ENCODE measurements around the gene GTF2E1. TPM values are rescaled to one million over a fixed set of nuclear protein-coding genes. Genes with fewer than 3 reads are reported as not detected.

The GTF2E1 gene
- polyA plus RNA-seq, 3 donors = 6.1 to 7.9 (median 6.9) TPM

DNA sequence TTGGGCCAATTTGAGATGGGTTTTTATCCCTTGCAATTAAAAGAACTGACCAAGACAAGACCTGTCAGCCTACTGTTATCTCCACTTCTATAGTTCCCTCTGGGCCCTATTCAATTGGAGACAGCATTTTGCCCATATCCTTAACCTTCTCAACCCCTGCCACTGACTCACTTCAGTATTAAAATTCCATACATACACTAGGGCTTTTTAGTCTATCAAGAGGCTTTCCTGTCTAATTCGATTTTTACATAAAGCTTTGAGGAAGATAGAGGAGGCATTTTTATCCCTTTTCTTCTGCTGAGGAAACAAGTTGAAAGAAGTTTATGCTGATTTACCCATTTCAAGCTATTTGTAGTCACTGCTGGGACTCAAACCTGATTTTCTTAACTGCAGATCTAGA, 51.1 kb downstream of the GTF2E1 start:
- TF ChIP-seq, protein P1, sequence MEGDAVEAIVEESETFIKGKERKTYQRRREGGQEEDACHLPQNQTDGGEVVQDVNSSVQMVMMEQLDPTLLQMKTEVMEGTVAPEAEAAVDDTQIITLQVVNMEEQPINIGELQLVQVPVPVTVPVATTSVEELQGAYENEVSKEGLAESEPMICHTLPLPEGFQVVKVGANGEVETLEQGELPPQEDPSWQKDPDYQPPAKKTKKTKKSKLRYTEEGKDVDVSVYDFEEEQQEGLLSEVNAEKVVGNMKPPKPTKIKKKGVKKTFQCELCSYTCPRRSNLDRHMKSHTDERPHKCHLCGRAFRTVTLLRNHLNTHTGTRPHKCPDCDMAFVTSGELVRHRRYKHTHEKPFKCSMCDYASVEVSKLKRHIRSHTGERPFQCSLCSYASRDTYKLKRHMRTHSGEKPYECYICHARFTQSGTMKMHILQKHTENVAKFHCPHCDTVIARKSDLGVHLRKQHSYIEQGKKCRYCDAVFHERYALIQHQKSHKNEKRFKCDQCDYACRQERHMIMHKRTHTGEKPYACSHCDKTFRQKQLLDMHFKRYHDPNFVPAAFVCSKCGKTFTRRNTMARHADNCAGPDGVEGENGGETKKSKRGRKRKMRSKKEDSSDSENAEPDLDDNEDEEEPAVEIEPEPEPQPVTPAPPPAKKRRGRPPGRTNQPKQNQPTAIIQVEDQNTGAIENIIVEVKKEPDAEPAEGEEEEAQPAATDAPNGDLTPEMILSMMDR (IDR thresholded peaks at IDR 0.05) = no peak
- H3K4me2 ChIP-seq (replicated peaks; ENCODE audit: extremely low read depth, low read length, poor library complexity, severe bottlenecking) = no peak overlapping the region
- no peaks in the 10 kb centered on the region for H3K4me1 ChIP-seq (ENCODE audit: control insufficient read depth in 1 of 2, insufficient read depth in 2 of 2, low read length in 2 of 2)
- Mint-ChIP-seq H3K9me3 (no peaks in the 10 kb centered on the region), H3K27ac (no peak overlapping the region), H3K36me3 (no peaks in the 10 kb centered on the region), H3K4me3 (no peak overlapping the region), H3K4me1 (no peaks in the 10 kb centered on the region), H3K27me3 (ENCODE audit: low read depth in 3 of 3) (peaks cover 0 to 4% (median 0%) of the 10 kb centered on the region in 3 donors)
- peaks cover 0 to 2% of the 10 kb centered on the region in 2 donors for H3K27me3 ChIP-seq (ENCODE audit: control insufficient read depth in 2 of 2, insufficient read depth in 2 of 2, low read length in 2 of 2)
- intact Hi-C loops (cut with micrococcal nuclease) = loop anchor here in 1 of 2 donors (10.0 kb wide), 1 partner anchor 549 kb away; no protein-coding TSS in a partner anchor
- no peaks in the 10 kb centered on the region for H3K79me2 ChIP-seq (ENCODE audit: insufficient read depth, low read length)
- no CpG with 5 or more reads among the region's 1 CpG for WGBS (ENCODE audit: insufficient coverage)
- H3K9ac ChIP-seq (ENCODE audit: insufficient read depth, low read length, poor library complexity, severe bottlenecking) = no peak overlapping the region
- H3K27ac ChIP-seq (ENCODE audit: low read depth in 1 of 2, low read length in 2 of 2) = no peak overlapping the region
- DNase-seq = no peak
- no peak overlapping the region for H3K4me3 ChIP-seq (replicated peaks in 1 of 3; ENCODE audit: low read depth in 2 of 3, low read length in 3 of 3)
- H3K9me3 ChIP-seq (replicated peaks in 1 of 2; ENCODE audit: control insufficient read depth in 1 of 2, insufficient read depth in 1 of 2, low read length in 2 of 2) = no peaks in the 10 kb centered on the region
- H4K20me1 ChIP-seq (ENCODE audit: insufficient read depth, low read length) = no peaks in the 10 kb centered on the region
- no peaks in the 10 kb centered on the region for H3K36me3 ChIP-seq (replicated peaks in 1 of 2; ENCODE audit: control insufficient read depth in 1 of 2, insufficient read depth in 2 of 2, low read length in 2 of 2)
- H2AFZ ChIP-seq (ENCODE audit: insufficient read depth, low read depth, low read length, poor library complexity, severe bottlenecking) = no peak overlapping the region

DNA sequence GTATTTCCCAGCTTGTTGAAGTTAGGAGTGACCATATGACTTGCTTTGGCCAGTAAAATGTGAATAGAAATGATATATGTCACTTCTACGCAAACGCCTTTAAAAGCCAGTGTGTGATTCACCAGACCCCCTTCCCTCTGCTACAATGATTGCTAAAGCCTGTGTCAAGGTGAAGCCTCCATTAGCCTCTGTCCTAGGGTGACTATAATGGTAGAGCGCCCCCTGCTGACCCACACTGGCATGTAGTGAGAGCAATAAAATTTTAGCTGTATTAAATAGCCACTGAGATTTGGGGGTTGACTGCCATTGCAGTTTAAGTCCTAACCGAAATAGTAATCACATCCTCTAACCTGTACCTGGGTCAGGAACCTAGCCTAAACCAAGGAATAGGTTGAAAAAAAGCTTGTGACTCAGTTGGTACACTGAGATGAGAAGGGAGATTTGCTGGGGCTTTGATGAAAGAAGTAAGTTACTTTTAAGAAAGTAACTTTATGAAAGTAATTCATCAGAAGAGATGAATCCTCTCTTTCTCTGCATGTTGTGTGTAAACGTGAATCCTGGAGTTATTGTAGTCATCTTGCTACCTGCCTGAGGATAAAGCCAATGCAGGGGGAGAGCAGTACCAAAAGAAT, 52.6 kb downstream of the GTF2E1 start:
- Histone ChIP-seq H2AFZ (ENCODE audit: insufficient read depth, low read depth, low read length, poor library complexity, severe bottlenecking) (no peak overlapping the region), H3K4me2 (replicated peaks; ENCODE audit: extremely low read depth, low read length, poor library complexity, severe bottlenecking) (no peak overlapping the region), H4K20me1 (ENCODE audit: insufficient read depth, low read length) (no peaks in the 10 kb centered on the region), H3K9ac (ENCODE audit: insufficient read depth, low read length, poor library complexity, severe bottlenecking) (no peak overlapping the region), H3K4me3 (replicated peaks in 1 of 3; ENCODE audit: low read depth in 2 of 3, low read length in 3 of 3) (no peak overlapping the region), H3K27ac (ENCODE audit: low read depth in 1 of 2, low read length in 2 of 2) (no peak overlapping the region), H3K9me3 (replicated peaks in 1 of 2; ENCODE audit: control insufficient read depth in 1 of 2, insufficient read depth in 1 of 2, low read length in 2 of 2) (no peaks in the 10 kb centered on the region), H3K4me1 (ENCODE audit: control insufficient read depth in 1 of 2, insufficient read depth in 2 of 2, low read length in 2 of 2) (no peaks in the 10 kb centered on the region), H3K27me3 (ENCODE audit: control insufficient read depth in 2 of 2, insufficient read depth in 2 of 2, low read length in 2 of 2) (peaks cover 0 to 2% of the 10 kb centered on the region in 2 donors), H3K36me3 (replicated peaks in 1 of 2; ENCODE audit: control insufficient read depth in 1 of 2, insufficient read depth in 2 of 2, low read length in 2 of 2) (no peaks in the 10 kb centered on the region), H3K79me2 (ENCODE audit: insufficient read depth, low read length) (no peaks in the 10 kb centered on the region)
- Mint-ChIP-seq H3K36me3 (no peaks in the 10 kb centered on the region), H3K9me3 (no peaks in the 10 kb centered on the region), H3K27ac (no peak overlapping the region), H3K27me3 (ENCODE audit: low read depth in 3 of 3) (peaks cover 0 to 4% (median 4%) of the 10 kb centered on the region in 3 donors), H3K4me3 (no peak overlapping the region), H3K4me1 (no peaks in the 10 kb centered on the region)
- intact Hi-C loops (cut with micrococcal nuclease) = loop anchor here (5.0 to 10.0 kb wide), 2 partner anchors 233 to 550 kb away; no protein-coding TSS in a partner anchor
- DNase-seq = peak; percentile 43 to 66 (median 63)
- no CpG with 5 or more reads among the region's 5 CpGs for WGBS (ENCODE audit: insufficient coverage)
- TF ChIP-seq, protein P1 (IDR thresholded peaks at IDR 0.05) = peak; percentile 81

Measured in CD14-positive monocyte (primary cell).